ENCODE measurements around the gene CCNY.

GRCh38 chr10:35420044-35420443, 83.7 kb downstream of the CCNY start:
- no peak for TF ChIP-seq CTCF (IDR thresholded peaks at IDR 0.05; ENCODE audit: poor library complexity)
- TF ChIP-seq EZH2phosphoT487 (IDR thresholded peaks at IDR 0.05; ENCODE audit: low read depth, severe bottlenecking, unreplicated experiment) = no peak

Measured in hepatocyte (in vitro differentiated cells).